ENCODE results near the gene FAM120AOS.
"Not testable (repeated sequence)": the region's sequence is repeated elsewhere in the genome, so short reads cannot be mapped to it uniquely, and the experiment has no call there.

Gene FAM120AOS

GRCh38 chr9:93446073-93446472 is 7.3 kb downstream of the FAM120AOS start:
- TF ChIP-seq CTCF (IDR thresholded peaks at IDR 0.05; ENCODE audit: low read depth, low read length), result no peak
- Histone ChIP-seq H3K4me1 (no peaks in the 10 kb centered on the region), H3K4me3 (ENCODE audit: low read depth, low read length) (no peak overlapping the region), H3K9me3 (no peaks in the 10 kb centered on the region), H3K36me3 (peaks cover 34% of the 10 kb centered on the region), H3K27me3 (no peaks in the 10 kb centered on the region)
- DNase-seq, result no peak

- Histone ChIP-seq H3K4me1 (no peaks in the 10 kb centered on the region), H3K9me3 (no peaks in the 10 kb centered on the region), H3K27me3 (no peaks in the 10 kb centered on the region), H3K4me3 (ENCODE audit: low read depth, low read length) (no peak overlapping the region), H3K36me3 (no peaks in the 10 kb centered on the region)
- no peak for TF ChIP-seq CTCF (IDR thresholded peaks at IDR 0.05; ENCODE audit: low read depth, low read length)
- no peak for DNase-seq
Observed at GRCh38 chr9:93440896-93441580, 12.3 kb downstream of the FAM120AOS start.

GRCh38 chr9:93439301-93439700 is 14.1 kb downstream of the FAM120AOS start:
- H3K4me1 ChIP-seq; H3K36me3 ChIP-seq; H3K4me3 ChIP-seq (ENCODE audit: low read depth, low read length); H3K27me3 ChIP-seq; H3K9me3 ChIP-seq; DNase-seq: not testable (repeated sequence)

- H3K4me3 ChIP-seq (ENCODE audit: low read depth, low read length), result no peak overlapping the region
- DNase-seq, result no peak
- H3K36me3 ChIP-seq, result no peaks in the 10 kb centered on the region
- no peaks in the 10 kb centered on the region for H3K9me3 ChIP-seq
- H3K4me1 ChIP-seq, result no peaks in the 10 kb centered on the region
- H3K27me3 ChIP-seq, result no peaks in the 10 kb centered on the region
- no peak for TF ChIP-seq CTCF (IDR thresholded peaks at IDR 0.05; ENCODE audit: low read depth, low read length)
Observed at GRCh38 chr9:93437996-93438395, 15.4 kb downstream of the FAM120AOS start.

GRCh38 chr9:93436655-93437407 is 16.6 kb downstream of the FAM120AOS start:
- no peaks in the 10 kb centered on the region for H3K27me3 ChIP-seq
- no peaks in the 10 kb centered on the region for H3K36me3 ChIP-seq
- no peaks in the 10 kb centered on the region for H3K9me3 ChIP-seq
- TF ChIP-seq CTCF (IDR thresholded peaks at IDR 0.05; ENCODE audit: low read depth, low read length), result no peak
- no peaks in the 10 kb centered on the region for H3K4me1 ChIP-seq
- DNase-seq, result no peak
- H3K4me3 ChIP-seq (ENCODE audit: low read depth, low read length), result no peak overlapping the region

- TF ChIP-seq CTCF (IDR thresholded peaks at IDR 0.05; ENCODE audit: low read depth, low read length), result no peak
- DNase-seq, result no peak
- no peak overlapping the region for H3K4me3 ChIP-seq (ENCODE audit: low read depth, low read length)
- no peaks in the 10 kb centered on the region for H3K4me1 ChIP-seq
- H3K36me3 ChIP-seq, result no peaks in the 10 kb centered on the region
- no peaks in the 10 kb centered on the region for H3K27me3 ChIP-seq
- no peaks in the 10 kb centered on the region for H3K9me3 ChIP-seq
Observed at GRCh38 chr9:93436218-93436617, 17.2 kb downstream of the FAM120AOS start.
